GM20000 (cell line): ENCODE results near the gene MRPL9.

Experiments used
- DNase-seq: peaks from one replicate; pipeline ENCODE4 v3.0.0; 2012; ENCODE audit warnings: low spot score
- TF ChIP-seq, protein P1 (sequence below): IDR thresholded peaks from 2 replicates; pipeline ENCODE4 v1.5.1; 2012; ENCODE audit warnings: mild to moderate bottlenecking, control low read depth; ENCODE audit errors: extremely low read depth, missing control alignments

MRPL9 gene

GRCh38 chr1:151799179-151800022 is 36.1 kb upstream of the MRPL9 start:
- TF ChIP-seq, protein P1, sequence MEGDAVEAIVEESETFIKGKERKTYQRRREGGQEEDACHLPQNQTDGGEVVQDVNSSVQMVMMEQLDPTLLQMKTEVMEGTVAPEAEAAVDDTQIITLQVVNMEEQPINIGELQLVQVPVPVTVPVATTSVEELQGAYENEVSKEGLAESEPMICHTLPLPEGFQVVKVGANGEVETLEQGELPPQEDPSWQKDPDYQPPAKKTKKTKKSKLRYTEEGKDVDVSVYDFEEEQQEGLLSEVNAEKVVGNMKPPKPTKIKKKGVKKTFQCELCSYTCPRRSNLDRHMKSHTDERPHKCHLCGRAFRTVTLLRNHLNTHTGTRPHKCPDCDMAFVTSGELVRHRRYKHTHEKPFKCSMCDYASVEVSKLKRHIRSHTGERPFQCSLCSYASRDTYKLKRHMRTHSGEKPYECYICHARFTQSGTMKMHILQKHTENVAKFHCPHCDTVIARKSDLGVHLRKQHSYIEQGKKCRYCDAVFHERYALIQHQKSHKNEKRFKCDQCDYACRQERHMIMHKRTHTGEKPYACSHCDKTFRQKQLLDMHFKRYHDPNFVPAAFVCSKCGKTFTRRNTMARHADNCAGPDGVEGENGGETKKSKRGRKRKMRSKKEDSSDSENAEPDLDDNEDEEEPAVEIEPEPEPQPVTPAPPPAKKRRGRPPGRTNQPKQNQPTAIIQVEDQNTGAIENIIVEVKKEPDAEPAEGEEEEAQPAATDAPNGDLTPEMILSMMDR = no peak
- DNase-seq = no peak

GRCh38 chr1:151798571-151798970 is 35.3 kb upstream of the MRPL9 start:
- no peak for DNase-seq
- TF ChIP-seq, protein P1 = no peak

GRCh38 chr1:151790940-151791651 is 27.8 kb upstream of the MRPL9 start:
- no peak for DNase-seq
- TF ChIP-seq, protein P1 = no peak

GRCh38 chr1:151790071-151790939 is 27.0 kb upstream of the MRPL9 start, which contains the start of gene TDRKH:
TSS of gene TDRKH (minus strand) at chr1:151790500. CDS start at chr1:151783022, 7,478 bp downstream.
- DNase-seq = peak; percentile 99
- TF ChIP-seq, protein P1 = no peak

- TF ChIP-seq, protein P1 = no peak
- no peak for DNase-seq
Observed at GRCh38 chr1:151787689-151788088, 24.4 kb upstream of the MRPL9 start.

DNA sequence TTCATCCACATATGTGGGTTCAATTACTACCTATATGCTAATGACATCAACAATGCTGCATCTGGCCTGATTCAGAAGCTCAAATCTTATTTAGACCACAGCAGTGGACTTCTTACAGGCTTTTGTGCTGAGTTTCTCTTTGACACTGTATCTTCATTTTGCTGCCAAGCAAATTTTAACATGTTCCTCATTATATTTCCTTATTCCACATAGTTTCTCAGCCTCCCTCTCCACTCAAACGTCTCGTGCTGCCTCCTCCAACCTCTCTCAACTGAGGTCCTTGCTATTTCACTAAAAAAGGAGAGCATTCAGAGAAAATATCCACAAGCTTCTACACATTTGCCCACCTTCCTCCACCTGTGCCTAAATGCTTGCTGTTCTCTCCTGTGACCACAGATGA is 20.5 kb upstream of the MRPL9 start:
- TF ChIP-seq, protein P1 = no peak
- DNase-seq = no peak
